ENCODE data around the gene PLPPR1.
"Not testable (repeated sequence)": the region's sequence is repeated elsewhere in the genome, so short reads cannot be mapped to it uniquely, and the experiment has no call there.

Gene PLPPR1

DNA sequence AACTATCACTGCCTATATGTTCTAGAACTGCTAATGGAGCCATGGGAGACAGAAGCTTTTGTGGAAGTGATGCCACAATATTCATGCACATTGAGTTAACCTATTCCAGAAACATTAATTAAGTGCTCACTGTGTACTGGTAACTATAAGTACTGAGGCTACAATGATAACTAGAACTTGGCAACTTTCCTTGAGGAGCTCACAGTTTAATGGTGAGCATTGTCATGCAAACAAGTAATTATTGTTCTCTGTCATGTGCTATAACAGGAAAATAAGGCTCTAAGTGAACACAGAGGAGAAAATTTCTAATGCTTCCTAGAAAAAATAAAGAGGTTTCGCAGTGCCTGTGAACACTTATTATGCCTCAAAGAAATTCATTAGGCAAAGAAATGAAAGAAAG lies 214.1 kb downstream of the PLPPR1 start:
- in situ Hi-C loops (cut with HindIII; ENCODE audit: low pct_ligation_motif_present, low pct_unique_long_range_greater_than_20kb, low sequenced_read_pairs): no loop called here
- DNase-seq: no peak

DNA sequence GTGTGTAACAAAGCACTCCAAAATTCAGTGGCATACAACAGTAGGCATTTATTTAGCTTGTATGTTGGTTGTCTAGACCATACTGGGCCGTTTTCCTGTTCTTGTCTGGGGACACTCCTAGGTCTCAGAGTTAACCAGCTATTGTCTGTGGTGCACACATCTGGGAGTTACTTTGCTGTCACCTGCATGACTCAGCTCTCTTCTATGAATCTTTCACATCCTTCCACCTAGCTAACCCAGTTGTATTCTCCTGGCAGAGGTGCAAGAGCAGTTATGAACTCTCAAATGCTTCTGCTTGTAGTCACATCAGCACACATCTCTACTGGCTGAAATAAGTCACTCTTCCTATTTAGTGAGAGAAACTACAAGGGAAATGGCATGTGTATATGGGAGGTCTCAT lies 218.2 kb downstream of the PLPPR1 start:
- in situ Hi-C loops (cut with HindIII; ENCODE audit: low pct_ligation_motif_present, low pct_unique_long_range_greater_than_20kb, low sequenced_read_pairs): no loop called here

DNA sequence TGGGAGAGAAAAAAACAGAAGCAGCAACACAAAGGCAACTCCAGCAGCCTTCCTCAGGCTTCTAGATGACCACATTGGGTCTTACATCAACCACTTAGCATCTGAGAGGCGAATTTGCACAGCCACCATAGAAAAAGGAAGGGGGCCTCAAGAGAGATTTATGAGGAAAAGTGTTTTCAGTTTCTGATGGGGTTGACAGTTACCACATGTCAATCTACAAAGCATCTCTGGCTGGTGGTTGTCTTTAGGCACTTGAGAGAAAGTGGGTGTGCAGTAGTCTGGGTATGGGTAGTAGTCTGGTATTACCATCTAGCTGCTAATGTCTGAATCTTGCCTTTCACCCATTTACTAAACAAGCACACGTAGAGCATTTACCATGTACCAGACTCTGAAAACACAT lies 218.8 kb downstream of the PLPPR1 start:
- in situ Hi-C loops (cut with HindIII; ENCODE audit: low pct_ligation_motif_present, low pct_unique_long_range_greater_than_20kb, low sequenced_read_pairs): no loop called here

More for the DNA sequence above, 218.2 kb downstream of the PLPPR1 start:
- no peak for DNase-seq

DNA sequence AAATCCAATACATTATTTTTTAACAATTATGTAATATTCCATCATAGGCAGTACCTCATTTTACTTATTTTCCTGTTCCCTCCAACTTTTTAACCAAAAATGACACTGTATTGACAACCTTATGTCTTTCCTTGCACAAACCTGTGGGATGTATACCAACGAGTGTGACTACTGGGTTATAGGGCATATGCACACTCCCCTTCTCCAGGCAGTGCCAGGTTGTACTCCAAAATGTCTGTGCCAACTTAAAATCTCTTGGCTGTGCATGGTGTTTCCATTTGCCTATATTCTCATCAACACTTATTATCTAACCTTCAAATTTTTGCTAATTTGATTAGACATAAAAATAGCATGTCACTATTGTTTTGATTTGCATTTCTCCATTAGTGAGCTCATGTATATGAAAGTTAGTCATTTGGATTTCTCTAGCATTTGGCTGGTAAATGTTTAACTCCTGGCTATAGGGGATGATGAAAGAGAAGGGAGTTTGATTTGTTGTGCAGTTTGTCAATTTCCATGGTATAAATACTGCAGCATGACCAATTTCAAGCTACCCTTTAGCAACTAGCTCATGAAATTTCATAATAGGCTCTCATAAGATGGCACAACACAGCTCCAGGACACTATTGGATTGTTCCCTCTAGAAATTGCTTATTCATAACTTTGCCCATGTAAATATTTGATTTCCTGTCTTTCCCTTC lies 226.4 kb downstream of the PLPPR1 start:
- DNase-seq: no peak
- in situ Hi-C loops (cut with HindIII; ENCODE audit: low pct_ligation_motif_present, low pct_unique_long_range_greater_than_20kb, low sequenced_read_pairs): no loop called here

More for the DNA sequence above, 218.8 kb downstream of the PLPPR1 start:
- no peak for DNase-seq

DNA sequence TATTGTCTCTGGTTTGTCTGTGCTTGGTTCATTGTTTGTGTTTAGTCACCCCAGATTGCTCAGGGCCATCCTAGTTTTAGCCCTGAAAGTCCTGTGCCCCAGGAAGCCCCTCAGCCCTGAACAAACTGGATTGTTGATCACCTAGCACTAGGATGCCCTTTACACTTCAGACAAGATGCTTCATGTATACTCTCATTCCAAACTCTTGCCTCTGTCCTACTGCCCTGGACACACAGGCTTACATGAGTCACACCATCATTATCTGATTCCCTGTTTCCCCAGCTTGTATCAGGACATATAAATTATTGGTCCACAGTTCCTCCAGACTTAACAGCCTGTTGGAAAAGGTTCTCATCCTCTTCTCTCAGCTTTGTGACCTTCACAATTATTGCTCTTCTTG lies 236.2 kb downstream of the PLPPR1 start:
- no peak for DNase-seq
- in situ Hi-C loops (cut with HindIII; ENCODE audit: low pct_ligation_motif_present, low pct_unique_long_range_greater_than_20kb, low sequenced_read_pairs): no loop called here

DNA sequence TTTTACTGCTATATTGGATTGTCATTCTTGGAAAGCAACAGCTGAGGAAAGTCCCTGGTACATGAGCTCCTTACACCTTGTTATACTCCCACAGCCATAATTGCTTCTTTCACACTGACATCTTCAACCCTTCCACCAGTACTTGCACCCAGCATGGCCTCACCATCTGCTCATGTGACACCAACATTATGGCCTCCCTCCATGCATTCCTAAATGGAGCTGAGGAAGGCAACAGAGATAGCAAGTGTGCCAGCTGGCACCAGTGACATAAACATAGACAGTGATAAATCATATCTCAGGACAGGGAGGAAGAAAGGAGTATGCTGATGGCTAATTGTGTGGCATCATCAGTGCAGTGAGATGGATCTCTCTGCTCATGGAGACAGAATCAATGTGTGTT lies 236.7 kb downstream of the PLPPR1 start:
- in situ Hi-C loops (cut with HindIII; ENCODE audit: low pct_ligation_motif_present, low pct_unique_long_range_greater_than_20kb, low sequenced_read_pairs): no loop called here
- no peak for DNase-seq

DNA sequence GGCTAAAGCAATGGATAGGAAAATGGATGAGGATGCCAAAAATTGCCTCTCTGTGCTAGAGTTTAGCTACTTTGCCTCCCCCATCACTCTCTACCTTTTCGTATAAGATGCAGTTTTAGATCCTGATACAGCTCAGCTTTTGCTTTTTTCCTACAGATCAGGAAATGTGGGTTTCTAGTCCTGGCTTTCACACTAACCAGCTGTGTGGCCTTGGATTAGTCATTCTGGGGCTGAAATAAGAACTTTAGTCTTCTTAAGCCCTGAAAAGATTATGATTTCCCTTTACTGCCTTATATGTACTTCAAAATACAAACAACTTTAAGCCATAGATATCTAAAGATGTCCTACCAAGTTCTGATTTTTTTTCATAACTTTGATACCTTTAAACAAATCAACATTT lies 239.9 kb downstream of the PLPPR1 start:
- in situ Hi-C loops (cut with HindIII; ENCODE audit: low pct_ligation_motif_present, low pct_unique_long_range_greater_than_20kb, low sequenced_read_pairs): no loop called here
- no peak for DNase-seq

DNA sequence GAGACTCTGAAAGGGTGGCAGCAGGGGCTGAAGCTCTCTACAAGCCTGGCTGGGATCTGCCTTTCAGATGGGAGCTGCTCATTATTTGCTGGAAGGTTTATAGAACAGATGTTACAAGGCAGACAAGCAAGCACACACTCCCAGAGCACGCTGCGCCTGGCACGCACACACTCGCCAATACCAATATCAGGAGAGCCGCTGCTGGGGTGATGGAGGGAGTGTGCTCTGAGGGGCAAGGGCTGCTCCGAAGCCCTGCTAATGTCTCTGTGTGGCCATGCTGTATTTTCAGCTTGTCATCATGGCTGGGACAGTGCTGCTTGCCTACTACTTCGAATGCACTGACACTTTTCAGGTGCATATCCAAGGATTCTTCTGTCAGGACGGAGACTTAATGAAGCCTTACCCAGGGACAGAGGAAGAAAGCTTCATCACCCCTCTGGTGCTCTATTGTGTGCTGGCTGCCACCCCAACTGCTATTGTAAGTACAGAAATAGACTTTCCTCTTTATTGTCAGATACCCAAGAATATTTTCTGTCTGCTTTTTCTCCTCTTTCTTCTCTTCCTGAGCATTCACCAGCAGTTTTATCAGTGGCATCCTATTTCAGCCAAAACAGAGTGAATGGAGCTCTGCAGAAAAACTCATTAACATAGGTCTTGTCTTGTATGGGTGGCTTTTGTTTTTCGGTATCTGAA lies 241.2 kb downstream of the PLPPR1 start:
- no peak for DNase-seq
- in situ Hi-C loops (cut with HindIII; ENCODE audit: low pct_ligation_motif_present, low pct_unique_long_range_greater_than_20kb, low sequenced_read_pairs): no loop called here

DNA sequence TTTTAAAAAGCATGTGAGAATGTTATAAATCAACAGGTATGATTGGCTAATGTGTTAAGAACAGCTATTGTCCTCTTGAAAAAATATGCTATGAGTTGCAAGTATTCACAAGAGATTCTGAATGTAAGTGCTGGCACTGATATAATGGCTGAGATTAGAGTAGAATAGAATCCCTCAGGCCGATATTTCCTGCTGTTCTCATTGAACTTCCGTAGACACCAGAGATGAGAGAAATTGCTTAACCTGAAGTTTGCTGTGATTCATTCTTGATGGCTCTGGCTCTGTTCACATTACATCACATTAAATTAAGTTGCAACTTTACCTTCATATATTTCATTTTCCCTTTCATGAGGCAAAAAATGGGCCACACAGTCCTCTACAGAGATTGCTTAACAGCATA lies 241.8 kb downstream of the PLPPR1 start:
- no peak for DNase-seq
- in situ Hi-C loops (cut with HindIII; ENCODE audit: low pct_ligation_motif_present, low pct_unique_long_range_greater_than_20kb, low sequenced_read_pairs): no loop called here

DNA sequence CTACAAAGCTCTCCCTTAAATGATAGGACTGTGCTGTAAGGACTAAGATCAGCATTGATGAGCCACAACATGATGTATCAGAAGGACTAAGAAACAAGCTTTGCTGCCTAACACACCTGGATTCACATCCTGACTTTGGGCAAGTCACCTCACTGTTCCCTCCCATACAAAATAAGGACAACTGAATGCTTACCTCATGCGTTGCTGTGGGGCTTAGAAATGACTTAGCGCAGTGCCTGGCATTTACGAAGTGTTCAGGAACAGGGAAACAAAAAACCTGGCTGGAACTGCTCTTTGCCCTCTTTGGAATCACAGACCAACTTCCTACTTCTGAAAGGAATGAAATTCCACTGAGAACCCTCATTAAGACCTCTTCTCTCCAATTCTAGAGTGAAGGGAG lies 242.6 kb downstream of the PLPPR1 start:
- in situ Hi-C loops (cut with HindIII; ENCODE audit: low pct_ligation_motif_present, low pct_unique_long_range_greater_than_20kb, low sequenced_read_pairs): no loop called here
- no peak for DNase-seq

DNA sequence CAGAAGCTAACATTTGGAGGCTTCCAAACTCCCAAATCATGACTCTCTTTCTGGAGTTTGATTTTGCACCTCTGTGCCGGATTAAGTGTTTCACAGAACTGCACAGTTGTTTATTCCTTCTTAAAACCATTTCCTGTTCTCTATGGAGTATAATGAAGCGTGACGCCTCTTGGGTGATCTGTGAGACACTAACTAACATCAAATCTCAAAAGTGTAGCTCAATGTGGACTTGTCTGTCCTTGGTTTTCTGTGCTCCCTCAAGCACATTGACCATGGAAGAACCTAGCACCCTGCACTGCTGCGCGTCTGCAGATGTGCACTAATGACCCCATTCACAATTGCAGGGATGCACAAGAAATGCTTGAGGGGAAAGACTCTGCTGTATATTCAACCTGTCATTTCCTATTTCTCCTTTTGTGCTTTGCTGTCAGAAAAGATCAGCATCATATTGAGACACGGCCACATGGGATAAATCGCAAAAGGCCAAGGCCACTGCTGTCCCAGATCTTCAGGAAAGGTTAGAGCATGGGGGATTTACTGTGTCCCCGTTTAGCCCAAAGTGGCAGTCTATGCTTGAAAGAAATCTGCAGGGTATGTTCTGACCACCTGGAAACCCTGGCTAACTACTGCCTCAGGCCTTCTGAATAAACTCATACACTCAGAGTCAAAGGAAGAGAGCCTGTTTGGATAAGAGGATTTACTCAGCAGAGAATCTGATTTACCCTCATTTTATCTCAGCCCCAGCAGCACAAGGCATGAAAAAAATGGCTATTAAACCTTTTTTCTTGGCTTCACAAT lies 246.6 kb downstream of the PLPPR1 start:
- in situ Hi-C loops (cut with HindIII; ENCODE audit: low pct_ligation_motif_present, low pct_unique_long_range_greater_than_20kb, low sequenced_read_pairs): no loop called here
- DNase-seq: no peak

DNA sequence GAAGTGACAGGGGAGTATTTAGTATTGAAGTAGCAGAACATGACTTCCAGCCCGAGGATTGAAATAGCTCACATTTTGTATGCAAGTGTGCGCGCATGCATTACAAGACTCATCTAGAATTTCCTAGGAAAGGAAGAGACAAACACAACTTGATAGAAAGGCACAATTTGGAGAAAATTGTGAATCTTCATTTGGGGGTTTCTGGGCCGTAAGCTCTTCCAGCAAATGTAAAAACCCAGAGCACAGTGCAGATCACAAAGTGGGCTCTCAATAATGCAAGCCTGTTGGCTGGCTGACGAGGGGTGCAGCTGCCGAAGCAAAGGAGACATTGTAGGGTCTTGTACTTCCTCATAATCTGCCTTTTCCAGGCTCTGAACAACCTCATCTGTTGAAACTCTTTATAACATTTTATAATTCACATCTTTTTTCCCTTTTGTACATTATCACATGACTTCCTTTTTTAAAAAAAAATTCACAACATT lies 247.3 kb downstream of the PLPPR1 start:
- in situ Hi-C loops (cut with HindIII; ENCODE audit: low pct_ligation_motif_present, low pct_unique_long_range_greater_than_20kb, low sequenced_read_pairs): no loop called here
- no peak for DNase-seq

DNA sequence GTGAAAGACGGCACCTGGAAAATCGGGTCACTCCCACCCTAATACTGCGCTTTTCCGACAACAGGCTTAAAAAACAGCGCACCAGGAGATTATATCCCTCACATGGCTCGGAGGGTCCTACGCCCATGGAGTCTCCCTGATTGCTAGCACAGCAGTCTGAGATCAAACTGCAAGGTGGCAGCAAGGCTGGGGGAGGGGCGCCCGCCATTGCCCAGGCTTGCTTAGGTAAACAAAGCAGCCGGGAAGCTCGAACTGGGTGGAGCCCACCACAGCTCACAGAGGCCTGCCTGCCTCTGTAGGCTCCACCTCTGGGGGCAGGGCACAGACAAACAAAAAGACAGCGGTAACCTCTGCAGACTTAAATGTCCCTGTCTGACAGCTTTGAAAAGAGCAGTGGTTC lies 262.5 kb downstream of the PLPPR1 start:
- DNase-seq; in situ Hi-C loops (cut with HindIII; ENCODE audit: low pct_ligation_motif_present, low pct_unique_long_range_greater_than_20kb, low sequenced_read_pairs): not testable (repeated sequence)

DNA sequence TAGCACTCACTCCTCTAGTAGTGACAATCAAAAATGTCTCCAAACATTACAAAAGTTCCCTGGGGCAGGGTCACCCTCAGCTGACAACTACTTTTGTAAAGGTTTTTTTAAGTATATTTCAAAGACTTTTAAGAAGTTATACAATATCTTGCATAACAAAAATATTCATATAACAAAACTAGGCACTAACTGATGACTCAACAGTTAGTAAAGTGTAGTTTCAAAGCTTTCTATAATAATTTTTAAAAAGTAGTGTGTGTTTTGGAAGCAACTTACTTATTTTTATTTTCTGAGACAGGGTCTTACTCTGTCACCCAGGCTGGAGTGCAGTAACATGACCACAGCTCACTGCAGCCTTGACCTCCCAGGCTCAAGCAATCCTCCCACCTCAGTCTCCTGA lies 271.4 kb downstream of the PLPPR1 start:
- DNase-seq: no peak
- in situ Hi-C loops (cut with HindIII; ENCODE audit: low pct_ligation_motif_present, low pct_unique_long_range_greater_than_20kb, low sequenced_read_pairs): no loop called here

DNA sequence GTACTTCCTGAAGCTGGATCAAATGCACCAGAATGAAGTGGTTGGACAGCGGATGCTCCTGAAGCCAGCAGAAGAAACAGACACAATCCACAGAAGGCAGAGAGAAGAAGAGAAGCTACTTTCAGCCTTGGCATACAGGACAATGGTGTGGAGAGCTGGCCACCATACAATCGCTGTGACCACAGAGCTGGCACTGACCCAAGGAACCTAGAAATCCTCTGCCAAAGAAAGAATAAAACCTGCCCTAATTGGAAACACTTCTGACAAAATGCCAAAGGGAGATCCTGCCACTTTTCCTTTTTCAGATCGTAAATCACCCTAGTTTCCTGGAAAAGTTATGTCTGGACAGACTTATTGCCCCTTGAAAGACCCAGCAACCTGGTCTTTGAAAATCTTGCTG lies 278.5 kb downstream of the PLPPR1 start:
- in situ Hi-C loops (cut with HindIII; ENCODE audit: low pct_ligation_motif_present, low pct_unique_long_range_greater_than_20kb, low sequenced_read_pairs): no loop called here

DNA sequence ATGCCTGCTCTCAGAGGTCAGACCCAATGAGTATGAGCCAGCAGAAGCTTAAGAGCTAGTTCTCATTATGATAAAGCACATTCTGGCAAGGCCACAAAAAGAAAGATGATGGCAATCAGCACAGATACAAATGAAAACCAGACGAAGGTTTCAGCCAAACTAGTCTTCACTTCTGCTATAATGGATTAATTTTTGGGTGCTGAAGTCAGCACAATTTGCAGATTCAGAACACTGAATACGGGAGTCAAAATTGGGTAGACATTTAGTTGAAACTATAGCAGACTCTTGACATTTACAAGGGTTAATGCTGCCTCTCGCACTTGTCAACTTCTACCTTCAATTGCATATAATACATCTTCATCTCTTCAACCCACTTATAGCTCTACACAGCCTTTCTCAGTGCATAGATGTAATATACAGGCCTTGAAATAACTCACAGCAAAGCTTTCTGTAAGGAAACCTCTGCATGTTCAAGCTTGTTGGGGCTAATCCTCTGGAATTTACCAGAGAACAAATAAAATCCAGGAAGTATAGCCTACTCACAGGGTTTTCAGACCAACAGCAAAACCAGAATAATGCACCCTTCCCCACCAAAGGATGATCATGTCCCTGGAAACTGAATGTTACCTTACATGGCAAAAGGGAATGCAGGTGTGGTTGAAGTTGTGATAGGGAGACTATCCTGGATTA lies 279.1 kb downstream of the PLPPR1 start:
- in situ Hi-C loops (cut with HindIII; ENCODE audit: low pct_ligation_motif_present, low pct_unique_long_range_greater_than_20kb, low sequenced_read_pairs): no loop called here

More for the DNA sequence above, 278.5 kb downstream of the PLPPR1 start:
- no peak for DNase-seq

DNA sequence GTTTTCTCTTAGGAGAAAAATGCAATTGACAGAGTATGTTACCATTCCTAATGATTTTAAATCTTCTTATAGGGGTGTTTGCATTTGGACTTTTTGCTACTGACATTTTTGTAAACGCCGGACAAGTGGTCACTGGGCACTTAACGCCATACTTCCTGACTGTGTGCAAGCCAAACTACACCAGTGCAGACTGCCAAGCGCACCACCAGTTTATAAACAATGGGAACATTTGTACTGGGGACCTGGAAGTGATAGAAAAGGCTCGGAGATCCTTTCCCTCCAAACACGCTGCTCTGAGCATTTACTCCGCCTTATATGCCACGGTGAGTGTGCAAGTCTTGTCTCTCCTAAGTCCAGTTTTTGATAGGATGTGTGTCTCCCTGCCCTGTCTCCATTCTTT lies 280.6 kb downstream of the PLPPR1 start:
- no peak for DNase-seq
- in situ Hi-C loops (cut with HindIII; ENCODE audit: low pct_ligation_motif_present, low pct_unique_long_range_greater_than_20kb, low sequenced_read_pairs): no loop called here

More for the DNA sequence above, 279.1 kb downstream of the PLPPR1 start:
- DNase-seq: no peak

DNA sequence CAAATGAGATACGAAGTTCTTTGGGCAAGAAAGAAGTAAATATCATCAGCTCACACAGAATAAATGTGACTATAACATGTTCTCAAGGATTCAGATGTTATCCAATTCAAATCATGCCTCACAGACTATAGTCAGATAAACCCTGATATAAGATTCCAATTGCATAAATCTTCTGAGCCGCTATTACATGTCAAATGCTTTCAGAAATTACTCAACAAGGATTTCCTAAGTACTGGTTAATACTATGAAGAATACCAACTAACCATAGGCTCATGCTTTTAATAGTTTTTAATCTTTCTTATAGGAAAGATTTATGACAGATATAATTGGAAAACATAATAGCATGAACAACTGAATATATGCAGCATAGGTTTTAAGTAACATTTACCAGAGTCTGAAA lies 282.7 kb downstream of the PLPPR1 start:
- no peak for DNase-seq
- in situ Hi-C loops (cut with HindIII; ENCODE audit: low pct_ligation_motif_present, low pct_unique_long_range_greater_than_20kb, low sequenced_read_pairs): no loop called here

Data from ACHN (cell line).